IMR-90 (cell line): ENCODE results near the gene EPS15. TPM values are rescaled to one million over a fixed set of nuclear protein-coding genes. Genes with fewer than 3 reads are reported as not detected.

ENCODE experiments used
- ATAC-seq: fragments of 200-7000 bp; cut with Tn5 transposase; 2 replicates; pipeline ENCODE4 v1.9.1; 2020; ENCODE audit warnings: low read depth, mild to moderate bottlenecking, moderate library complexity
- BruUV-seq: library from RNA; stranded (reverse); fragments of 400-500 nt; replicated peaks from 2 replicates; lab custom pipeline; 2021; lab: Mats Ljungman, UMichigan
- CTCF ChIA-PET: fragments of 300-600 bp; formaldehyde crosslinking; extraction: SDS; loops from one replicate; lab custom pipeline; 2021; ENCODE audit warnings: antibody characterized with exemption; lab: Yijun Ruan, JAX
- POLR2A ChIA-PET: fragments of 300-600 bp; sonication (Branson Sonifier 250); formaldehyde crosslinking; loops from one replicate; lab custom pipeline; 2022; ENCODE audit warnings: antibody characterized with exemption; ENCODE audit not compliant: unreplicated experiment; lab: Charles Lee
- DNase-seq: peaks from one replicate; pipeline ENCODE4 v3.0.0; 2013
- H2AFZ ChIP-seq: replicated peaks from 2 replicates; pipeline ENCODE3; 2013; ENCODE audit warnings: low read length, mild to moderate bottlenecking; ENCODE audit not compliant: poor library complexity
- H2AK5ac ChIP-seq: 2 replicates; pipeline ENCODE4 v1.6.1; 2013; ENCODE audit warnings: low read depth, low read length, inconsistent platforms
- H2AK9ac ChIP-seq: replicated peaks from 2 replicates; pipeline ENCODE3; 2013; ENCODE audit warnings: mild to moderate bottlenecking, low read depth, low read length, moderate library complexity; ENCODE audit not compliant: poor library complexity
- H2BK120ac ChIP-seq: 2 replicates; pipeline ENCODE4 v1.6.1; 2013; ENCODE audit warnings: low read depth, low read length, inconsistent platforms
- H2BK15ac ChIP-seq: 3 replicates; pipeline ENCODE4 v1.6.1; 2013; ENCODE audit warnings: low read depth, low read length, inconsistent platforms
- H2BK20ac ChIP-seq: 2 replicates; pipeline ENCODE4 v1.6.1; 2013; ENCODE audit warnings: low read depth, mild to moderate bottlenecking, inconsistent platforms, low read length, moderate library complexity
- H2BK5ac ChIP-seq: 2 replicates; pipeline ENCODE4 v1.6.1; 2013; ENCODE audit warnings: mild to moderate bottlenecking, low read depth, low read length, inconsistent platforms; ENCODE audit not compliant: poor library complexity, severe bottlenecking
- H3K14ac ChIP-seq: replicated peaks from 2 replicates; pipeline ENCODE4 v1.6.1; 2013; ENCODE audit warnings: low read depth, low read length, inconsistent platforms
- H3K18ac ChIP-seq: 2 replicates; pipeline ENCODE4 v1.6.1; 2013; ENCODE audit warnings: low read depth, low read length, control low read depth
- H3K23ac ChIP-seq: 2 replicates; pipeline ENCODE4 v1.6.1; 2013; ENCODE audit warnings: low read depth, low read length, inconsistent platforms
- H3K27ac ChIP-seq: 2 replicates; pipeline ENCODE4 v1.5.1; 2013; ENCODE audit warnings: mild to moderate bottlenecking, control low read depth, low read length; ENCODE audit not compliant: insufficient read depth
- H3K27me3 ChIP-seq: 2 replicates; pipeline ENCODE4 v1.6.1; 2013; ENCODE audit warnings: low read length; ENCODE audit not compliant: control insufficient read depth, insufficient read depth
- H3K36me3 ChIP-seq: 2 replicates; pipeline ENCODE4 v1.6.1; 2013; ENCODE audit warnings: low read length, mixed read lengths; ENCODE audit not compliant: control insufficient read depth, insufficient read depth
- H3K4ac ChIP-seq: 2 replicates; pipeline ENCODE4 v1.6.1; 2013; ENCODE audit warnings: low read depth, low read length, inconsistent platforms
- H3K4me1 ChIP-seq: 2 replicates; pipeline ENCODE4 v1.6.1; 2013; ENCODE audit warnings: low read length, mixed read lengths; ENCODE audit not compliant: control insufficient read depth, insufficient read depth
- H3K4me2 ChIP-seq: 2 replicates; pipeline ENCODE4 v1.6.1; 2013; ENCODE audit warnings: low read depth, mild to moderate bottlenecking, control low read depth, low read length, moderate library complexity
- H3K4me3 ChIP-seq: 2 replicates; pipeline ENCODE4 v1.5.1; 2013; ENCODE audit warnings: low read depth, mild to moderate bottlenecking, control low read depth, low read length, moderate library complexity; ENCODE audit not compliant: insufficient read depth
- H3K56ac ChIP-seq: 2 replicates; pipeline ENCODE4 v1.6.1; 2013; ENCODE audit warnings: low read length, inconsistent platforms; ENCODE audit not compliant: insufficient read depth; ENCODE audit errors: extremely low read depth
- H3K79me1 ChIP-seq, 2 experiments: 2 replicates each; pipeline ENCODE4 v1.6.1; 2013; ENCODE audit warnings: low read length in 2 of 2, inconsistent platforms in 1 of 2, low read depth in 1 of 2
- H3K9ac ChIP-seq: 2 replicates; pipeline ENCODE4 v1.6.1; 2013; ENCODE audit warnings: low read depth, low read length, control low read depth
- H3K9me1 ChIP-seq: 2 replicates; pipeline ENCODE4 v1.6.1; 2013; ENCODE audit warnings: low read length, inconsistent platforms; ENCODE audit not compliant: insufficient read depth
- H3K9me3 ChIP-seq: 2 replicates; pipeline ENCODE4 v1.6.1; 2013; ENCODE audit warnings: low read length; ENCODE audit not compliant: control insufficient read depth, insufficient read depth
- H4K20me1 ChIP-seq: 2 replicates; pipeline ENCODE4 v1.6.1; 2013; ENCODE audit warnings: low read length, inconsistent platforms; ENCODE audit not compliant: insufficient read depth
- H4K5ac ChIP-seq: 2 replicates; pipeline ENCODE4 v1.6.1; 2013; ENCODE audit warnings: mild to moderate bottlenecking, low read depth, low read length, control low read depth
- H4K8ac ChIP-seq, 2 experiments: 2 replicates each; pipeline ENCODE4 v1.6.1; 2013; ENCODE audit warnings: low read depth in 2 of 2, low read length in 2 of 2, control low read depth in 1 of 2, inconsistent platforms in 1 of 2
- H4K91ac ChIP-seq: 2 replicates; pipeline ENCODE4 v1.6.1; 2013; ENCODE audit warnings: low read depth, low read length, inconsistent platforms; ENCODE audit not compliant: insufficient read depth
- CTCF ChIP-seq: conservative IDR thresholded peaks from 2 replicates; pipeline ENCODE4 v1.5.1; 2012; ENCODE audit warnings: mild to moderate bottlenecking, low read depth, low read length, improper control_type of control experiment
- ELK1 ChIP-seq: fragments of 150-350 bp; IDR thresholded peaks from 2 replicates; pipeline ENCODE4 v1.6.1; 2016; ENCODE audit warnings: low read depth, mild to moderate bottlenecking, low read length, moderate library complexity, borderline replicate concordance
- MAFK ChIP-seq: IDR thresholded peaks from 2 replicates; pipeline ENCODE4 v1.6.1; 2012; ENCODE audit warnings: low read depth, low read length, improper control_type of control experiment
- MAZ ChIP-seq: IDR thresholded peaks from 2 replicates; pipeline ENCODE4 v1.6.1; 2012; ENCODE audit warnings: low read depth, mild to moderate bottlenecking, low read length, improper control_type of control experiment, moderate library complexity, borderline replicate concordance
- NFE2L2 ChIP-seq: fragments of 150-350 bp; IDR thresholded peaks from 2 replicates; pipeline ENCODE4 v1.6.1; 2016; ENCODE audit warnings: low read depth, mild to moderate bottlenecking, low read length
- RCOR1 ChIP-seq: IDR thresholded peaks from 2 replicates; pipeline ENCODE4 v1.6.1; 2012; ENCODE audit warnings: mild to moderate bottlenecking, low read length, improper control_type of control experiment; ENCODE audit not compliant: insufficient replicate concordance
- RFX5 ChIP-seq: IDR thresholded peaks from 2 replicates; pipeline ENCODE4 v1.8.0; 2012; ENCODE audit warnings: low read depth, mild to moderate bottlenecking, low read length, moderate library complexity
- WGBS, 2 experiments: methylation state at CpG; one replicate each; pipeline versions ENCODE4 v1.1.5 to v1.1.7; 2013; ENCODE audit warnings: missing lambda C conversion rate in 2 of 2; ENCODE audit not compliant: insufficient read length in 1 of 2; ENCODE audit errors: extremely low coverage in 2 of 2; 5-methylcytosine and 5-hydroxymethylcytosine counted together
- dilution Hi-C: fragments of 300-500 bp; cut with HindIII; formaldehyde crosslinking; loops from one replicate; pipeline ENCODE4 v1.14.3; 2018; ENCODE audit warnings: low sequenced_read_pairs; ENCODE audit not compliant: unreplicated experiment
- in situ Hi-C: fragments of 300-500 bp; cut with MboI; formaldehyde crosslinking; loops from 3 replicates; pipeline ENCODE4 v1.14.3; 2019; ENCODE audit warnings: low sequenced_read_pairs, inconsistent platforms, mixed read lengths
- intact Hi-C: fragments of 100-400 bp; cut with micrococcal nuclease; formaldehyde crosslinking; loops from 2 replicates; pipeline ENCODE4 v1.10.0; 2022
- polyA plus RNA-seq, 3 experiments: library from polyadenylated mRNA; depleted of rRNA; stranded (reverse); fragments of >200 nt; gene quantifications; 2 replicates each; pipeline ENCODE4 v1.2.3, GENCODE V29; 2012; ENCODE audit warnings: low replicate concordance in 1 of 3
- total RNA-seq: library from RNA; depleted of rRNA; stranded (reverse); fragments of >200 nt; gene quantifications from 2 replicates; pipeline ENCODE4 v1.2.3, GENCODE V29; 2012
- TF ChIP-seq, protein P1 (sequence below): fragments of 150-350 bp; IDR thresholded peaks from 2 replicates; pipeline ENCODE4 v1.6.1; 2017; ENCODE audit warnings: mild to moderate bottlenecking, antibody characterized with exemption, low read length, low read depth

EPS15 gene
- total and polyA plus RNA-seq, 2 of the 4 experiments (the other 2 are of a cell fraction): 17.6 to 38.0 TPM

- WGBS, 2 experiments: no CpG with 5 or more reads among the region's 3 CpGs
- no peak overlapping the region for H4K8ac ChIP-seq
- H2BK120ac ChIP-seq: no peak overlapping the region
- no peak overlapping the region for H3K23ac ChIP-seq
- H2AFZ ChIP-seq: no peak overlapping the region
- ATAC-seq (no peak), DNase-seq (no peak)
- H3K27ac ChIP-seq: no peak overlapping the region
- no peak overlapping the region for H3K9ac ChIP-seq
- no peak overlapping the region for H3K56ac ChIP-seq
- BruUV-seq: no TSS peak
- H3K14ac ChIP-seq: no peak overlapping the region
- TF ChIP-seq NFE2L2 (no peak), MAZ (no peak), RCOR1 (no peak), MAFK (no peak), RFX5 (no peak), CTCF (no peak), ELK1 (no peak)
- TF ChIP-seq, protein P1, sequence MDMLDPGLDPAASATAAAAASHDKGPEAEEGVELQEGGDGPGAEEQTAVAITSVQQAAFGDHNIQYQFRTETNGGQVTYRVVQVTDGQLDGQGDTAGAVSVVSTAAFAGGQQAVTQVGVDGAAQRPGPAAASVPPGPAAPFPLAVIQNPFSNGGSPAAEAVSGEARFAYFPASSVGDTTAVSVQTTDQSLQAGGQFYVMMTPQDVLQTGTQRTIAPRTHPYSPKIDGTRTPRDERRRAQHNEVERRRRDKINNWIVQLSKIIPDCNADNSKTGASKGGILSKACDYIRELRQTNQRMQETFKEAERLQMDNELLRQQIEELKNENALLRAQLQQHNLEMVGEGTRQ: no peak
- ChIA-PET POLR2A (no interaction called here), CTCF (interaction anchor here (0.6 kb wide), 1 partner anchor 10 kb away, joined by 3 read pairs; no protein-coding TSS in a partner anchor)
- no peak overlapping the region for H2BK5ac ChIP-seq
- H3K79me1 ChIP-seq: no peaks in the 10 kb centered on the region
- no peak overlapping the region for H3K4me2 ChIP-seq
- H4K5ac ChIP-seq: no peak overlapping the region
- H3K9me3 ChIP-seq: no peaks in the 10 kb centered on the region
- no peaks in the 10 kb centered on the region for H4K20me1 ChIP-seq
- H3K27me3 ChIP-seq: no peaks in the 10 kb centered on the region
- in situ Hi-C loops (no loop called here), intact Hi-C loops (no loop called here), dilution Hi-C loops (no loop called here)
- H3K18ac ChIP-seq: no peak overlapping the region
- H2AK9ac ChIP-seq: no peak overlapping the region
- no peak overlapping the region for H2BK20ac ChIP-seq
- H4K91ac ChIP-seq: no peak overlapping the region
- no peak overlapping the region for H3K4me3 ChIP-seq
- H2BK15ac ChIP-seq: no peak overlapping the region
- H3K9me1 ChIP-seq: peaks cover 4% of the 10 kb centered on the region
- no peak overlapping the region for H2AK5ac ChIP-seq
- H3K4ac ChIP-seq: no peak overlapping the region
- H3K4me1 ChIP-seq: peaks cover 5% of the 10 kb centered on the region
- H3K36me3 ChIP-seq: no peaks in the 10 kb centered on the region
Observed at GRCh38 chr1:51336004-51336403, 183.1 kb downstream of the EPS15 start.
